CD14-positive monocyte (primary cell): ENCODE data around the gene C4orf51. TPM values are rescaled to one million over a fixed set of nuclear protein-coding genes. Genes with fewer than 3 reads are reported as not detected.

ENCODE experiments used
- DNase-seq, 3 donors: peaks; one replicate each; pipeline ENCODE4 v3.0.0-alpha.2; 2011 to 2022
- H2AFZ ChIP-seq: 2 replicates; pipeline ENCODE4 v1.6.0; 2012; ENCODE audit warnings: mild to moderate bottlenecking, low read depth, low read length, inconsistent platforms; ENCODE audit not compliant: insufficient read depth, poor library complexity, severe bottlenecking
- H3K27ac ChIP-seq, 2 donors: 1 replicate in 1 of 2; 2 replicates in 1 of 2; pipeline ENCODE4 v1.5.1; 2012 to 2013; ENCODE audit warnings: low read length in 2 of 2, control low read depth in 1 of 2, inconsistent platforms in 1 of 2, low read depth in 1 of 2, mild to moderate bottlenecking in 1 of 2
- H3K27me3 ChIP-seq, 2 donors: one replicate each; pipeline versions ENCODE4 v1.6.0 to v1.6.1; 2011 to 2013; ENCODE audit warnings: low read length in 2 of 2; ENCODE audit not compliant: control insufficient read depth in 2 of 2, insufficient read depth in 2 of 2
- H3K36me3 ChIP-seq, 2 donors: replicated peaks in 1 of 2; 1 replicate in 1 of 2; 2 replicates in 1 of 2; pipeline versions ENCODE4 v1.5.1 to v1.6.1; 2012 to 2013; ENCODE audit warnings: low read length in 2 of 2, control low read depth in 1 of 2, inconsistent platforms in 1 of 2, mild to moderate bottlenecking in 1 of 2; ENCODE audit not compliant: insufficient read depth in 2 of 2, control insufficient read depth in 1 of 2
- H3K4me1 ChIP-seq, 2 donors: 1 replicate in 1 of 2; 2 replicates in 1 of 2; pipeline versions ENCODE4 v1.5.1 to v1.6.1; 2012 to 2013; ENCODE audit warnings: low read length in 2 of 2, control low read depth in 1 of 2, inconsistent platforms in 1 of 2, mild to moderate bottlenecking in 1 of 2, moderate library complexity in 1 of 2; ENCODE audit not compliant: insufficient read depth in 2 of 2, control insufficient read depth in 1 of 2
- H3K4me2 ChIP-seq: replicated peaks from 2 replicates; pipeline ENCODE3; 2012; ENCODE audit warnings: low read length, moderate library complexity, mild to moderate bottlenecking; ENCODE audit not compliant: poor library complexity, severe bottlenecking; ENCODE audit errors: extremely low read depth
- H3K4me3 ChIP-seq, 3 experiments: fragments of 200-600 bp in 1 of 3; sonication (generic) in 1 of 3; replicated peaks in 1 of 3; 1 replicate in 2 of 3; 2 replicates in 1 of 3; pipeline ENCODE4 v1.5.1; 2011 to 2013; ENCODE audit warnings: low read length in 3 of 3, mild to moderate bottlenecking in 3 of 3, control low read depth in 2 of 3, low read depth in 2 of 3, inconsistent platforms in 1 of 3, moderate library complexity in 1 of 3
- H3K79me2 ChIP-seq: 2 replicates; pipeline ENCODE4 v1.6.0; 2012; ENCODE audit warnings: mild to moderate bottlenecking, control low read depth, inconsistent platforms, low read length, moderate library complexity; ENCODE audit not compliant: insufficient read depth
- H3K9ac ChIP-seq: 2 replicates; pipeline ENCODE4 v1.6.0; 2017; ENCODE audit warnings: low read length, mild to moderate bottlenecking; ENCODE audit not compliant: insufficient read depth, poor library complexity, severe bottlenecking
- H3K9me3 ChIP-seq, 2 donors: replicated peaks in 1 of 2; 1 replicate in 1 of 2; 2 replicates in 1 of 2; pipeline versions ENCODE4 v1.5.1 to v1.6.1; 2012 to 2013; ENCODE audit warnings: low read length in 2 of 2, control low read depth in 1 of 2; ENCODE audit not compliant: control insufficient read depth in 1 of 2, insufficient read depth in 1 of 2
- H4K20me1 ChIP-seq: 2 replicates; pipeline ENCODE4 v1.6.0; 2012; ENCODE audit warnings: mild to moderate bottlenecking, low read length, control low read depth, moderate library complexity; ENCODE audit not compliant: insufficient read depth
- H3K27ac Mint-ChIP-seq, 7 donors: one replicate each; pipeline ENCODE4 v1.8.0; 2020; ENCODE audit warnings: mild to moderate bottlenecking in 7 of 7, mixed read lengths in 7 of 7, moderate library complexity in 6 of 7, inconsistent platforms in 2 of 7
- H3K27me3 Mint-ChIP-seq, 3 donors: one replicate each; pipeline ENCODE4 v1.8.0; 2021 to 2022; ENCODE audit warnings: low read depth in 3 of 3, mild to moderate bottlenecking in 3 of 3, mixed read lengths in 3 of 3, moderate library complexity in 3 of 3, inconsistent platforms in 1 of 3
- H3K36me3 Mint-ChIP-seq, 2 donors: one replicate each; pipeline ENCODE4 v1.8.0; 2020; ENCODE audit warnings: mixed read lengths in 2 of 2, inconsistent platforms in 1 of 2, mild to moderate bottlenecking in 1 of 2
- H3K4me1 Mint-ChIP-seq: one replicate; pipeline ENCODE4 v1.8.0; 2020; ENCODE audit warnings: mild to moderate bottlenecking, mixed read lengths
- H3K4me3 Mint-ChIP-seq, 2 donors: one replicate each; pipeline ENCODE4 v1.8.0; 2020; ENCODE audit warnings: mild to moderate bottlenecking in 2 of 2, mixed read lengths in 2 of 2, moderate library complexity in 1 of 2
- H3K9me3 Mint-ChIP-seq, 7 donors: one replicate each; pipeline ENCODE4 v1.8.0; 2020 to 2022; ENCODE audit warnings: mixed read lengths in 7 of 7, mild to moderate bottlenecking in 6 of 7, moderate library complexity in 6 of 7, inconsistent platforms in 2 of 7
- WGBS: methylation state at CpG from one replicate; pipeline ENCODE4 v1.1.5; 2013; ENCODE audit warnings: missing lambda C conversion rate; ENCODE audit not compliant: insufficient coverage; 5-methylcytosine and 5-hydroxymethylcytosine counted together
- intact Hi-C, 2 donors: fragments of 100-400 bp; cut with micrococcal nuclease; formaldehyde crosslinking; loops; one replicate each; pipeline versions ENCODE4 v1.15.0 to v1.15.1; 2023
- polyA plus RNA-seq, 3 donors: library from polyadenylated mRNA; depleted of rRNA in 1 of 3; unstranded in 2 of 3; stranded (reverse) in 1 of 3; fragments of 300-500 nt in 2 of 3; fragments of >200 nt in 1 of 3; fragmentation: Illumina TruSeq in 2 of 3; gene quantifications; 1 replicate in 2 of 3; 2 replicates in 1 of 3; pipeline ENCODE4 v1.2.3, GENCODE V29; 2012 to 2021
- TF ChIP-seq, protein P1 (sequence below): fragments of 200-600 bp; IDR thresholded peaks from one replicate; pipeline ENCODE4 v1.8.0; 2022; ENCODE audit warnings: antibody characterized with exemption, mild to moderate bottlenecking

C4orf51 gene
- polyA plus RNA-seq, 3 donors = not detected

DNA sequence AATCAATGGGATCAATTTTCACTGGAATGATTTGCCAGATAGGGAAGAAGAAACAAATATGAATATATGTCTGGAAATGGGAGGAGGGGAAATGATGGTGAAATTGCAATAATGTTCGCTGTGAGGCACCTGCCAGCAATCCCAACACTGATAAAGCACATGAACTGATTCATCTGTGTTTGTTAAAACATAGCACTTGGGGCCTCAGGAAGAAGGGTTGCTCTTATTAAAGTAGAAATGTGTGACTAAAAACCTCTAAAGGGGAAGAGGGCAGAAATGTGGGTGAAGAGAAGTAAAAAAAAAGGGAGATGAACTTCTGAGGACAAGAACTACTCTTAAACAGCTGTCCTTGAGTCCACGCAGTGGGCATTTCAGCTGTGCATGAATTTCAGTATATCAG lies 101.4 kb downstream of the C4orf51 start:
- Histone ChIP-seq H3K27me3 (no peaks in the 10 kb centered on the region), H3K36me3 (no peaks in the 10 kb centered on the region), H3K9ac (no peak overlapping the region), H3K4me3 (no peak overlapping the region), H3K9me3 (peaks cover 0 to 3% of the 10 kb centered on the region in 2 donors), H4K20me1 (no peaks in the 10 kb centered on the region), H3K79me2 (no peaks in the 10 kb centered on the region), H2AFZ (no peak overlapping the region), H3K27ac (no peak overlapping the region), H3K4me2 (no peak overlapping the region), H3K4me1 (peaks cover 30 to 33% of the 10 kb centered on the region in 2 donors)
- Mint-ChIP-seq H3K9me3 (peaks cover 0 to 7% (median 5%) of the 10 kb centered on the region in 7 donors), H3K27ac (peak overlapping the region in 3 of 7 donors; percentile 1 to 56 (median 31)), H3K27me3 (no peaks in the 10 kb centered on the region), H3K4me1 (peaks cover 42% of the 10 kb centered on the region), H3K4me3 (no peak overlapping the region), H3K36me3 (peaks cover 0 to 3% of the 10 kb centered on the region in 2 donors)
- TF ChIP-seq, protein P1, sequence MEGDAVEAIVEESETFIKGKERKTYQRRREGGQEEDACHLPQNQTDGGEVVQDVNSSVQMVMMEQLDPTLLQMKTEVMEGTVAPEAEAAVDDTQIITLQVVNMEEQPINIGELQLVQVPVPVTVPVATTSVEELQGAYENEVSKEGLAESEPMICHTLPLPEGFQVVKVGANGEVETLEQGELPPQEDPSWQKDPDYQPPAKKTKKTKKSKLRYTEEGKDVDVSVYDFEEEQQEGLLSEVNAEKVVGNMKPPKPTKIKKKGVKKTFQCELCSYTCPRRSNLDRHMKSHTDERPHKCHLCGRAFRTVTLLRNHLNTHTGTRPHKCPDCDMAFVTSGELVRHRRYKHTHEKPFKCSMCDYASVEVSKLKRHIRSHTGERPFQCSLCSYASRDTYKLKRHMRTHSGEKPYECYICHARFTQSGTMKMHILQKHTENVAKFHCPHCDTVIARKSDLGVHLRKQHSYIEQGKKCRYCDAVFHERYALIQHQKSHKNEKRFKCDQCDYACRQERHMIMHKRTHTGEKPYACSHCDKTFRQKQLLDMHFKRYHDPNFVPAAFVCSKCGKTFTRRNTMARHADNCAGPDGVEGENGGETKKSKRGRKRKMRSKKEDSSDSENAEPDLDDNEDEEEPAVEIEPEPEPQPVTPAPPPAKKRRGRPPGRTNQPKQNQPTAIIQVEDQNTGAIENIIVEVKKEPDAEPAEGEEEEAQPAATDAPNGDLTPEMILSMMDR = no peak
- intact Hi-C loops = no loop called here
- no peak for DNase-seq
- WGBS = no CpG with 5 or more reads among the region's 2 CpGs

Other genes starting within 250 kb of the C4orf51 start
- gene SMAD1, start 198.3 kb upstream of the C4orf51 start, polyA plus RNA-seq = 10 to 100 TPM in 1 of 3 donors, 1 to 10 TPM in 2; 8.2 to 14.4 (median 8.7) TPM
- 1 to 10 TPM; 2.1 to 4.0 (median 2.5) TPM for gene MMAA, start 60.8 kb upstream of the C4orf51 start, polyA plus RNA-seq